Right lobe of liver (tissue), 4 donors: ENCODE measurements around the gene GRM2.

ENCODE experiments used
- POLR2A ChIP-seq: fragments of 450-650 bp; IDR thresholded peaks from one replicate; pipeline ENCODE4 v1.6.1; 2017; ENCODE audit warnings: antibody characterized with exemption, mild to moderate bottlenecking
- TF ChIP-seq, protein P1 (sequence below), 4 donors: fragments of 200-600 bp in 3 of 4; fragments of 450-650 bp in 1 of 4; IDR thresholded peaks; one replicate each; pipeline versions ENCODE4 v1.5.1 to v1.8.0; 2016 to 2022; ENCODE audit warnings: antibody characterized with exemption in 4 of 4, mild to moderate bottlenecking in 2 of 4
- donor health status: DM: no; HTN: no; CAD: no.
- donor health status: DM: no; HTN: no; CAD: no.
- donor health status: DM: no; HTN: yes; CAD: no.

DNA sequence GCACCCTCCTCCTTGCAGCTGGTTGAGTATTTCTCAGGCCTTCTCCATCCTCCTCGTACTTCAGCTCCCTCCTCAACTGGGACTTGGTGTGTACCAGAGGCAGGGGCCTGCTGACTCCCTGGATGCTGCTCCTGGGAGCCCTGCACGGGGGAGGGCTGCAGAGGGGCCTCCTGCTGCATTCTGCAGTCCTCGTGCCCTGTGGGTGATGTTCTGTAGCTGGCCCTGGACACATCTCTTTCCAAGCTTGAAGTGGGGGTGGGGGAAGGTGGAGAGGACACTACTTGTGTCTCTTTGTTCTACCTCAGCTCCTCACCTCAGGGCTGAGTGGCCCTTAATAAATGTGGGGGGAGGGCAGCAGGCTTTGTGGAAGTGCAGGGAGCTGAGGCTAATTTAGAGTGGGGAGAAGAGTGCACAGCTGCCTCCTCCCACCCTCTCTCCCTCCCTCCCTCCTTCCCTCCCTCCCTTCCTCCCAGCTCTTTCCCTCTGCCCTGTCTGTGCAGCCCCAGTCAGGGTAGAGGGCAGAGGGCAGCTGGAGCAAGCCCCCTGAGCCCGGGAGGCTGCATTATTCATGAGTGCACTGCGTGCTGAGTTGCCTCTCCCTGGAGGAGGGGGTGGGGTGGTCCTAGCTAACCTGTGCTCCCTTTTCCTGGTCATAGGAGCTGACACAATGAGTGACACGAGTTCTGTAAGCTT is 3.7 kb upstream of the GRM2 start:
- TF ChIP-seq, protein P1, sequence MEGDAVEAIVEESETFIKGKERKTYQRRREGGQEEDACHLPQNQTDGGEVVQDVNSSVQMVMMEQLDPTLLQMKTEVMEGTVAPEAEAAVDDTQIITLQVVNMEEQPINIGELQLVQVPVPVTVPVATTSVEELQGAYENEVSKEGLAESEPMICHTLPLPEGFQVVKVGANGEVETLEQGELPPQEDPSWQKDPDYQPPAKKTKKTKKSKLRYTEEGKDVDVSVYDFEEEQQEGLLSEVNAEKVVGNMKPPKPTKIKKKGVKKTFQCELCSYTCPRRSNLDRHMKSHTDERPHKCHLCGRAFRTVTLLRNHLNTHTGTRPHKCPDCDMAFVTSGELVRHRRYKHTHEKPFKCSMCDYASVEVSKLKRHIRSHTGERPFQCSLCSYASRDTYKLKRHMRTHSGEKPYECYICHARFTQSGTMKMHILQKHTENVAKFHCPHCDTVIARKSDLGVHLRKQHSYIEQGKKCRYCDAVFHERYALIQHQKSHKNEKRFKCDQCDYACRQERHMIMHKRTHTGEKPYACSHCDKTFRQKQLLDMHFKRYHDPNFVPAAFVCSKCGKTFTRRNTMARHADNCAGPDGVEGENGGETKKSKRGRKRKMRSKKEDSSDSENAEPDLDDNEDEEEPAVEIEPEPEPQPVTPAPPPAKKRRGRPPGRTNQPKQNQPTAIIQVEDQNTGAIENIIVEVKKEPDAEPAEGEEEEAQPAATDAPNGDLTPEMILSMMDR (IDR thresholded peaks at IDR 0.05) = no peak
- TF ChIP-seq POLR2A = no peak
